Transverse colon (tissue), 4 donors: ENCODE data around the gene PES1. TPM values are rescaled to one million over a fixed set of nuclear protein-coding genes. Genes with fewer than 3 reads are reported as not detected.
A peak's percentile ranks its signal among the peaks of the same experiment; 100 is the strongest.

Experiments used
- DNase-seq: peaks from one replicate; pipeline ENCODE4 v3.0.0-alpha.2; 2019
- H3K27ac ChIP-seq, 4 donors: fragments of 200-600 bp; sonication (generic); 2 replicates each; pipeline ENCODE4 v1.5.1; 2016 to 2018; ENCODE audit warnings: inconsistent platforms in 4 of 4
- H3K27me3 ChIP-seq: fragments of 200-600 bp; sonication (generic); 2 replicates; pipeline ENCODE4 v1.5.1; 2017; ENCODE audit warnings: inconsistent platforms
- H3K36me3 ChIP-seq, 4 donors: fragments of 200-600 bp; sonication (generic); 2 replicates each; pipeline ENCODE4 v1.5.1; 2017 to 2019; ENCODE audit warnings: inconsistent platforms in 4 of 4
- H3K4me1 ChIP-seq, 4 donors: fragments of 200-600 bp; sonication (generic); 2 replicates each; pipeline ENCODE4 v1.5.1; 2017 to 2020; ENCODE audit warnings: inconsistent platforms in 4 of 4
- H3K4me3 ChIP-seq, 4 donors: fragments of 200-600 bp; sonication (generic); 1 replicate in 1 of 4; 2 replicates in 3 of 4; pipeline versions ENCODE4 v1.5.1 to v1.6.1; 2017 to 2019; ENCODE audit warnings: inconsistent platforms in 4 of 4
- H3K9me3 ChIP-seq, 2 donors: fragments of 200-600 bp; sonication (generic); 2 replicates each; pipeline ENCODE4 v1.5.1; 2017 to 2019; ENCODE audit warnings: inconsistent platforms in 2 of 2
- CTCF ChIP-seq, 5 experiments: fragments of 200-600 bp in 3 of 5; fragments of 450-650 bp in 2 of 5; sonication (generic) in 3 of 5; IDR thresholded peaks; 1 replicate in 2 of 5; 2 replicates in 3 of 5; pipeline ENCODE4 v1.5.1; 2016 to 2017; ENCODE audit warnings: antibody characterized with exemption in 5 of 5, inconsistent platforms in 3 of 5, mild to moderate bottlenecking in 2 of 5, moderate library complexity in 1 of 5
- EP300 ChIP-seq: sonication (generic); formaldehyde crosslinking; IDR thresholded peaks from one replicate; pipeline ENCODE4 v1.6.1; 2017; ENCODE audit warnings: antibody characterized with exemption, low read depth
- POLR2A ChIP-seq: fragments of 450-650 bp; IDR thresholded peaks from one replicate; pipeline ENCODE4 v1.6.1; 2016; ENCODE audit warnings: antibody characterized with exemption, mild to moderate bottlenecking, moderate library complexity
- POLR2AphosphoS5 ChIP-seq, 3 donors: sonication (generic); formaldehyde crosslinking; IDR thresholded peaks; one replicate each; pipeline ENCODE4 v1.6.1; 2016; ENCODE audit warnings: antibody characterized with exemption in 3 of 3
- WGBS, 2 donors: methylation state at CpG; one replicate each; pipeline ENCODE4 v1.1.5; 2018; ENCODE audit warnings: low coverage in 1 of 2; 5-methylcytosine and 5-hydroxymethylcytosine counted together
- in situ Hi-C, 4 donors: fragments of 200-750 bp; cut with MboI; loops; one replicate each; pipeline versions ENCODE4 v1.15.0 to v1.15.1; 2017; ENCODE audit warnings: low sequenced_read_pairs in 3 of 4, low pct_ligation_motif_present in 1 of 4, low pct_unique_long_range_greater_than_20kb in 1 of 4
- intact Hi-C: fragments of 100-400 bp; cut with DNase I; formaldehyde crosslinking; loops from one replicate; pipeline ENCODE4 v1.15.1; 2023; ENCODE audit warnings: low total_unique reads
- total RNA-seq, 4 donors: library from RNA; depleted of rRNA; stranded (reverse); fragments of >200 nt; gene quantifications; one replicate each; pipeline ENCODE4 v1.1.0, GENCODE V29; 2016

Gene PES1
- total RNA-seq, 4 donors from 2014 or later: 13.5 to 39.5 (median 30.6) TPM

- Histone ChIP-seq H3K27ac (no peak overlapping the region), H3K4me3 (no peak overlapping the region), H3K4me1 (peaks cover 3 to 25% (median 19%) of the 10 kb centered on the region in 4 donors), H3K36me3 (peaks cover 0 to 65% (median 39%) of the 10 kb centered on the region in 4 donors), H3K27me3 (no peaks in the 10 kb centered on the region), H3K9me3 (no peaks in the 10 kb centered on the region)
- in situ Hi-C loops (no loop called here), intact Hi-C loops (no loop called here)
- no peak for DNase-seq
- TF ChIP-seq POLR2AphosphoS5 (IDR thresholded peaks at IDR 0.05): no peak
- TF ChIP-seq CTCF (IDR thresholded peaks at IDR 0.05): no peak
- no peak for TF ChIP-seq EP300
- TF ChIP-seq POLR2A: no peak
- 96% methylated on average over 12 of the region's 12 CpGs; no CpG with 5 or more reads in 1 of the 2 donors for WGBS, 2 donors
Measured at GRCh38 chr22:30578481-30578880, 13.2 kb downstream of the PES1 start.

GRCh38 chr22:30575859-30576258 lies 15.9 kb downstream of the PES1 start:
- H3K4me3 ChIP-seq: no peak overlapping the region
- no peak for TF ChIP-seq POLR2A
- TF ChIP-seq POLR2AphosphoS5 (IDR thresholded peaks at IDR 0.05): no peak
- TF ChIP-seq CTCF (IDR thresholded peaks at IDR 0.05): no peak
- no peak for TF ChIP-seq EP300

GRCh38 chr22:30574997-30575671 lies 16.6 kb downstream of the PES1 start:
- DNase-seq: no peak
- Histone ChIP-seq H3K27me3 (no peaks in the 10 kb centered on the region), H3K9me3 (no peaks in the 10 kb centered on the region), H3K27ac (peak overlapping the region; percentile 37 to 89 (median 85)), H3K4me3 (peak overlapping the region in 3 of 4 donors; percentile 19 to 40 (median 27)), H3K4me1 (peaks cover 3 to 41% (median 31%) of the 10 kb centered on the region in 4 donors), H3K36me3 (peaks cover 0 to 36% (median 23%) of the 10 kb centered on the region in 4 donors)
- TF ChIP-seq POLR2AphosphoS5 (IDR thresholded peaks at IDR 0.05) (peak in 1 of 3 donors; percentile 10), EP300 (no peak), POLR2A (no peak), CTCF (IDR thresholded peaks at IDR 0.05) (peak in 2 of 5 experiments; percentile 24 to 25)
- in situ Hi-C loops (no loop called here), intact Hi-C loops (no loop called here)
- WGBS, 2 donors: 57% methylated on average over 12 of the region's 12 CpGs; no CpG with 5 or more reads in 1 of the 2 donors

More at GRCh38 chr22:30575859-30576258, 15.9 kb downstream of the PES1 start:
- Histone ChIP-seq H3K36me3 (peaks cover 0 to 43% (median 30%) of the 10 kb centered on the region in 4 donors), H3K27me3 (no peaks in the 10 kb centered on the region), H3K9me3 (no peaks in the 10 kb centered on the region), H3K4me1 (peaks cover 3 to 41% (median 31%) of the 10 kb centered on the region in 4 donors), H3K27ac (peak overlapping the region in 3 of 4 donors; percentile 13 to 37 (median 20))
- intact Hi-C loops: no loop called here
- DNase-seq: peak; percentile 30
- in situ Hi-C loops: no loop called here
- WGBS, 2 donors: 50 to 62% methylated on average over 1 to 14 of the region's 15 CpGs

GRCh38 chr22:30574095-30574981 lies 17.4 kb downstream of the PES1 start, which contains the start of gene GAL3ST1:
Gene GAL3ST1 (minus strand): TSS chr22:30574665. CDS start chr22:30557392, 17,273 bp downstream.
- Histone ChIP-seq H3K27me3 (no peaks in the 10 kb centered on the region), H3K9me3 (no peaks in the 10 kb centered on the region), H3K4me3 (peak within 1 kb of the TSS in 3 of 4 donors; percentile 32 to 53 (median 34)), H3K27ac (peak within 1 kb of the TSS; percentile 75 to 89 (median 85)), H3K36me3 (peaks cover 0 to 28% (median 15%) of the 10 kb centered on the region in 4 donors), H3K4me1 (peaks cover 3 to 41% (median 31%) of the 10 kb centered on the region in 4 donors)
- intact Hi-C loops (no loop called here), in situ Hi-C loops (no loop called here)
- WGBS, 2 donors: 24 to 67% methylated on average over 1 to 19 of the region's 75 CpGs
- peak; percentile 66 for DNase-seq
- TF ChIP-seq POLR2A (peak; percentile 13), POLR2AphosphoS5 (IDR thresholded peaks at IDR 0.05) (no peak)
